Activated CD8-positive, alpha-beta memory T cell treated with anti-CD3 and anti-CD28 coated beads for 24 hours (primary cell): ENCODE results near the gene GAB2.
"Not testable (repeated sequence)": the region's sequence is repeated elsewhere in the genome, so short reads cannot be mapped to it uniquely, and the experiment has no call there.

Experiments used
- DNase-seq: peaks from one replicate; pipeline ENCODE4 v3.0.0-alpha.2; 2020

GAB2 gene

DNA sequence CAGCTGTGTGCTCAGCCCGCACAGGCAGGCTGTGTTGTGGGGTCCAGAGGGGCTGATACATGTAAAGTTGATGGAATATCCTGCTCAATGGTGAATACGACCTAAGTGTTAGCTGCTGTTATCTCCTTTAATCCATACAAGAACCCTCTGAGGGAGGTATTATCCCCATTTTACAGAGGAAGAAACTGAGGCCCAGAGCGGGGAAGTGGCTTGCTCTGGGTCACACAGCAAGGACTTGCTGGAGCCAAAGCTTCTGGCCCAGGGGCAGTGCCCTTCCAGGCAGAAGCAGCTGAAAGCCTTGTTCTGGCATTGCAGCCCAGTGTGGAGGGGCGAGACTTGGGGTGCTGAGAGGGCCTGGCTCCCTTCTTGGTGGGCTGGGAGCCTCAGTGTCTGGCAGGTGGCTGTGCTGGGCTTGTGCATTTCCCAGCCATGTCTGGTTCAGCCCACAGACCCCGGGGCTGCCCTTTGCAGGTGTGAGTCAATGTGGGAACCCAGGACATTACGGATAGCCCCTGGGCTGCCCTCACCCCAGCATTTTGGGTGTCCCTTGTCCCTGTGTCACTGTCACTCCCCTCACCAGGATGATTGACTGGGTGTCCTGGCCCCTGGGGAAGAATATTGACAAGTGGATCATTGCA, 218.5 kb downstream of the GAB2 start:
- DNase-seq = no peak

DNA sequence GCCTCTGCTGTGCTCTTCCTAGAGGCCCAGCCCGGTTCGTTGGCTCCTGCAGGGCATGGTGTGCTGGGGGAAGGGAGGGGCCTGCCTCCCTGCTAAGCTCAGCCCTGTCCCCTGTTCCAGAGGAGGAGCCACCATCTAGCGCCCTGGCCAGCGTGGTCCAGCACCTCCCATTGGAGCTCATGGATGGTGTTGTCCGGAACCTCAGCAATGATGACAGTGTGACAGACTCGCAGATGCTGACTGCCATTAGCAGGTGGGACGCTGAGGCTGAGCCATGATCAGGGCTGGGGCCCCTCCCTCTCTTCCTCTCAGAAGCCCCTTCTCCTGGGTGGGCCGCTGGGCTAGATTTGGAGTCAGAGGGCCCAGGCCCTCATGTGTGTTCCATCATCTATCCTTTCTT, 219.8 kb downstream of the GAB2 start:
- DNase-seq = no peak

DNA sequence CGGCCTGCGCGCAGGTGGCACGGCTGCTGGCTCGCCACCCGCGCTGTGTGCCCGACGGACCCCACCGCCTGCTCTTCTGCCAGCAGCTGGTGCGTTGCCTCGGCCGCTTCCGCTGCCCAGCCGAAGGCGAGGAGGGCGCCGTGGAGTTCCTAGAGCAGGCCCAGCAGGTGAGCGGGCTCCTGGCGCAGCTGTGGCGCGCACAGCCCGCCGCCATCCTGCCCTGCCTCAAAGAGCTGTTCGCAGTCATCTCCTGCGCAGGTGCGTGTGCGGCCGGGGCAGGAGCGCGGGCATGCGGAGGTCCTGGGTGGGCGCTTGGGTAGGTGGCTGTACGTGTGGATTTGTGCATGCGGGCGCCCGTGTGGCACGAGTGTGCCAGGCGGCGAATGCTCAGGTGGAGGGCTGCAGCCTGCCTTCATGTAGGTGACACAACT, 220.9 kb downstream of the GAB2 start:
- no peak for DNase-seq

DNA sequence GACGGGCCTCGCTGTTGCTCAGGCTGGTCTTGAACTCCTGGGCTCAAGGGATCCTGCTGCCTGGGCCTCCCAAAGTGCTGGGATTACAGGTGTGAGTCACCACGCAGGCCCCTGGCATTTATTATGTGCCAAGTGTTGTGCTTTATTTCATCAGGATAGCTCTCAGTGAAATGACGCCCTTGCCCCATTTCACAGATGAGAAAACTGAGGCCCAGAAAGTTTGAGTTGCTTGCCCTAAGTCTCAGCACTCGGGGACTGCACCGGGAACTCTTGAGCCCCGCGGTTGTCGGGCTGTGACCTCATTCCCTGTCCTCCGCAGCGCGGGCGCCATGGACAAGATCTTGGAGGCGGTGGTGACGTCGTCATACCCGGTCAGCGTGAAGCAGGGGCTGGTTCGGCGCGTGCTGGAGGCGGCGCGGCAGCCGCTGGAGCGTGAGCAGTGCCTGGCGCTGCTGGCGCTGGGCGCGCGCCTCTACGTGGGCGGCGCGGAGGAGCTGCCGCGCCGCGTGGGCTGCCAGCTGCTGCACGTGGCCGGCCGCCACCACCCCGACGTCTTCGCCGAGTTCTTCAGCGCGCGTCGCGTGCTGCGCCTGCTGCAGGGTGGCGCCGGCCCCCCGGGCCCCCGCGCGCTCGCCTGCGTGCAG, 221.6 kb downstream of the GAB2 start:
- DNase-seq = no peak

DNA sequence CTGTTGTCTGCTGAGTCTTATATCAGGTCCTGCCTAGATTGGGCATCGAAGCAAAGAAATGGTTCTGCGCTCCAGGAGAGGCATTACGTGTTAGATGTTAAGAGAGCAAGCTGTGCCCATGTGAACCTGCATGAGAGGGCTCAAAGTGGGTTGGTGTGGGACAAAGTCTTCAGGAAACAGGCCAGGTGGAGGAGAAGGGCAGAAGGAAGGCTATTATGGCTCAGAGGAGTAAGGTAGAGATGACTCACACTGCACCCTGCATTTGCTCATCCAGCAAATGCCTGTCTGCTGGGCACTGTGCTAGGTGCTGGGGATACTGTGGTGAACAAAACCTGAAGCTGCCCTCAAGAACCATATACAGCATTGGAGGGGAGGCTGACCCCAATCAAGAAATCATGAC, 223.1 kb downstream of the GAB2 start:
- no peak for DNase-seq

DNA sequence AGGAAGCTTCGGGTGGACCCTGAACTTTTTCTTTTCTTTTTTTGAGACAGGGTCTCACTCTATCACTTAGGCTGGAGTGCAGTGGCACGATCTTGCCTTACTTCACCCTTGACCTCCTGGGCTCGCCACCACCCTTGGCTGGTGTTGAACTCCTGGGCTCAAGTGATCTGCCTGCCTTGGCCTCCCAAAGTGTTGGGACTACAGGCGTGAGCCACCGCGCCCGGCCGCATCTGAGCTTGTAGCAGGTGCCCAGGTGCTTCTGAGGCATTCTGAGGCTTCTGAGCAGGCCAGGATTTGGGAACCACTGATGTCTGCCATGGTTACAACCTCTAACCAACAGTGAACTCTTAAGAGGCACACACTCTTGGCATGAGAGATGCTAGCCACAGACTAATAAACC, 223.8 kb downstream of the GAB2 start:
- DNase-seq = no peak

DNA sequence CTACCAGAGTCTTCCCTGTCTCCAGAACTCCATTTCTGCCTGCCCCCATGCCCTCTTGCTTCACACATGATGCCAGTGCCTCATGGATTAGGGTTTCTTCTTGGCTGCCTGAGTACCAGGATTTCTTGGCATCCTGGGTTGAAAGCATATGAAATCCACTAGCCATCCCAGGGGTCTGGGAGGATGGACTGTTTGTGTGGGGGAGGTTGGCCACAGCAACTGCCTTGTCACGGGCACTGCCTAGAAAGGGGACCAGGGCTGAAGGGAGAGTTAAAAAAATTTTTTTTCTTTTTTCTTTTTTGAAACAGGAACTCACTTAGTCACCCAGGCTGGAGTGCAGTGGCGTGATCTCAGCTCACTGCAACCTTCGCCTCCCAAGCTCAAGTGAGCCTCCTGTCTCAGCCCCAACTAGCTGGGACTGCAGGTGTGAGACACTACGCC, 224.7 kb downstream of the GAB2 start:
- DNase-seq = no peak

DNA sequence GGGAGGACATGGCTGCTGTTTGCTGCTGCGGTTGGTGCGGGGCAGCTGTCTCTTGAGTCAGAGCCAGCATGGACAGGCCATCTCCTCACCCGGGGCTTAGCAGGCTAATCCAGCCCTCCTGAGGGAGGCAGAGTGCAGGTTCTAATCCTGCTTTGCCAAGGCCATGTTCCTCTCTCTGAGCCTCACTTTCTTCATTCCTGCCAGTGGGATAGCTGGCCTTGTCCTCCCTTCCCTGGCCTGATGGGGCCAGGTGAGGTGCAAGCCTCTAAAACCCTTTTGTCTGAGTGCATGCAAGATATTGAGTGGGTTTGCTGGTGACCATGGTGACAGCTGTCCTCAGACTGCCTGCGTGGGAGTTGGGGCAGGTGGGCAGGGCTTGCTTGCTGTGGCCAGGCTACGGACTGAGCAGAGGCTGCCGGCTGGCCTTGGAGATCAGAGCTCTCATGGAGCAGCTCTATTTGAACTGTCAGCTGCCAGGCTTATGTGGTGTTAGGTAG, 225.3 kb downstream of the GAB2 start:
- no peak for DNase-seq

DNA sequence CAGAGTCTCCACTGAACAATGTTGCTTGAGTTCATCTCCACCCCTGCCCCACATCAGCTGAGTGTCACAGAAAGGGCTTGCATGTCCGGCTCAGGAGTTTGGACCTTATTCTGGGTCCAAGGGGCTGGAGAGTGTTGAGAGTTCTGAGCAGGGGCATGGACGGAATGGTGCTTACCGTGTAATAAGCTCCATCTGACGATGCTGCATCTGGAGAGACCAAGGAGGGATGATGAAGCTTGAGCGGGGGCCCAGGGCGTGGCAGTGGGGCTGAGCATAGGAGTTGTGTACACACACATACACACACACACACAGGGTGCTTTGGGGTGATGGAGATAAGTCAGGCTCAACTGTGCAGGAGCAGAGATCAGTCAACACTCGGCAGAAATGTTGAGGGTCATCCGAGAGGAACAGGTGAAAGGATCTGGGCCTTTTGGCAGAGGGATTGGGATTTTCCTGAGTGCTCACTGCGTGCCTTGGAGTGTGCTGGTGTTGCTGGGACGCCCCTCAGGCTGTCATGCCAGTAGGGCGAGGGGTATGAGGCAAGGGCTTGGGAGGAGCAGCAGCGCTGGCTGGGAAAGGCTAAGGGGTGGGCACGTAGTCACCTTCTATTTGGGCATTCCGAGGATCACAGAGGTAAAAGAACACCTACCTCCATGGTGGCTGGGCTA, 226.6 kb downstream of the GAB2 start:
- no peak for DNase-seq

DNA sequence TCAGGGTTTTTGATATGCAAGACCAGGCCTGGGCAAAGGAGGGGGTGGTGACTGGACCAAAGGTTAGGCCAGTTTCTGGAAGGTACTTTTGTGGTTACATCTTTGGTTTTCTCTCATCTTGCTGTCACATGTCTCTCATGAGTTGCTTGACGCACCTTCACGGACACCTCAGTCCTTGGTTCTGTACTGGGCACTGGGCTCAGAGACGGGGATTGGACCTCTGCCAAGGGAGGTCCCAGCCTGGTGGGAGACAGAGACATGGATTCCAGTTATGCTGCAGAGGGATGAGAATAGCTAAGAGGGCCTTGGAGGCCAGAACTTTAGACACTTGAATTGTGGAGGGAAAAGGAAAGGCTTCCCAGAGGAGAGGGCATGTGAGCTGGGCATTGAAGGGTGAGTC, 227.2 kb downstream of the GAB2 start:
- no peak for DNase-seq

DNA sequence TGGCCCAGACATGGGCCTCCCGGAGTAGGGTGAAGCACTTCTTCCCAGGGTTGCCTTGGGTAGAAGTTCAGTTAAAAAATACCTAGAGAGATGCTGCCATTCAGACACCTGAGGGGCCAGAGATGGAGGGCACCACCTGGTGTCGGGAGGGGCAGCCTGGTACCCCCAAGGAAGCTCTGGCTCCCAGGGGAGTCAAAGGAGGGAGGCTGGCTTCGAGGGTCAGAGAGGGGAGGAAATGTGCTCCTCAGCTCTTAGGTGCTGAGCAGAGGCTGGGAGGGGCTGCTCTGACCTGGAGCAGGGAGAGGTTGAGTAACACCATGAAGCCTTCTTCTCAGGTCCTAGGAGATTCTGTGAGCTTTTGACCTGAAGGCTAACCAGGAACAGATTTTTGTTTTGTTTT, 227.8 kb downstream of the GAB2 start:
- no peak for DNase-seq

DNA sequence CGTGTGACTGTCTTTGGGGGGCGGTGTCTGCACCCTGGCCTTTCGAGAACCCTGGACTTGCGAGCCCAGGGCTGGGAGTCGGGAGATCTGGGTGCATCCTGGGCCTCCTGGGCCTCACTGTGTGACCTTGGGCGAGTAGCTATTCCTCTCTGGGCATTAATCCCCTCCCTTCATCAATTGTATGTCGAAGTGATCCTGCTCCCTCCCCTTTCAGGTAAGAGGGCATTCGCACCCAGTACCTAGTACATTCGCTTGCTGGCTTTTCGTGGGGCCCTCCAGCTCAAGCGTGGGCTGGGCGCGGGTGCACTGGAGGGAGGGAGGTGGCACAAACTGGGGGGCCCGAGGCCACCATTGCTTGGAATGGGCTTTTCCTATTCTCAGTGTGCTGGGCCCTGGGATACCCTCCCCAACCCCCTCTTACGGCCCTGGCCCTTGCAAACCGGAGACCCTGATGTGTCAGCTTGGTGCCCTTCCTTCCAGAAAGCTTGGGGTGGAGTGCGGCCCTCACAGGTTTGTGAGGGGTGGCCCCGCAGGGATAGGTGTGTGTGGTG, 228.4 kb downstream of the GAB2 start:
- no peak for DNase-seq

DNA sequence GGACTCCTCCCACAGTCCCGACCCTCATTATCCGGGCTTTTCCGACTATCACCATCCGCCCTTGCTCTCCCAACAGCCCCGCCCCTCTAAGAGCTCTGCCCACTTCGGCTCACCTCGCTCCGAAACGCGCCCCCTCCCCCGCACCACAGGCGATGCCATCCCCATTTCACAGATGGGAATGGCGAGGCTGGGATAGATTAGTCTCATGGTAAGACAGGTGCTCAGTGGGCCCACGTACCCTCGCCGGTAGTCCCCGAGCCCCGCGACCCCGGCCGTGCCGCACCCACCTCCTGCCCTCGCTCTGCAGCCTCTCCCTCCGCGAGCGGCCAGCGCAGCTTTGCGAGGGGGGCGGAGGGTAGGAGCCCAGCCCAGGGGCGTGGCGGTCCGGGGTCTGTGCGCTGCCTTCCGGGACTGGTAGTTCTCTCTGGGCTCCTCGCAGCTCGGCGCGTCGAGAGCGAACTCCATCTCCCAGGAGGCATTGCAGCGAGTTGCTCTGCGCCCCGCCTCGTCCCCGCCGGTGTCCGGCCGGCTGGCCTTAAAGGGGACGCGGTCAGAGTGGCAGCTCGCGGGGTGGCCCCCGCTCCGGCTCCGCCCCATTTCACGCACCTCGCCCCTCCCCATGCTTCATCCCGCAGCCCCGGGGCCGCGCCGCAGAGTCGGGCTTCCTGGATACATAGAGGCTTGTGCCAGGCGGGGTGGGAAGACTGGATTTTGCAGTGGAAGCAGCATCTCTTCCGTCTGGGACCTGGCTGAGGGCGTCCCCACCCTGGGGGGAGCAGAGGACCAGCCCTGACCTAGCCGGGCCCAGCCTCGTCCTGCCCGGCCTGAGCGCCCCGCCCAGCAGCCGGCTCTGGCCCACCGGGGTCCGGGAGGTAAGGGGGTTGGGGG, 229.1 kb downstream of the GAB2 start, which contains the start of the genes KCTD21 and USP35:
Gene KCTD21 (minus strand): TSS at position 341 of the 888 bp plus-strand sequence. CDS start 14,072 bp downstream, outside the sequence.
Gene USP35 (plus strand): TSS at position 634 of the 888 bp plus-strand sequence. CDS start 7,327 bp downstream, outside the sequence.
- DNase-seq = peak; percentile 95

DNA sequence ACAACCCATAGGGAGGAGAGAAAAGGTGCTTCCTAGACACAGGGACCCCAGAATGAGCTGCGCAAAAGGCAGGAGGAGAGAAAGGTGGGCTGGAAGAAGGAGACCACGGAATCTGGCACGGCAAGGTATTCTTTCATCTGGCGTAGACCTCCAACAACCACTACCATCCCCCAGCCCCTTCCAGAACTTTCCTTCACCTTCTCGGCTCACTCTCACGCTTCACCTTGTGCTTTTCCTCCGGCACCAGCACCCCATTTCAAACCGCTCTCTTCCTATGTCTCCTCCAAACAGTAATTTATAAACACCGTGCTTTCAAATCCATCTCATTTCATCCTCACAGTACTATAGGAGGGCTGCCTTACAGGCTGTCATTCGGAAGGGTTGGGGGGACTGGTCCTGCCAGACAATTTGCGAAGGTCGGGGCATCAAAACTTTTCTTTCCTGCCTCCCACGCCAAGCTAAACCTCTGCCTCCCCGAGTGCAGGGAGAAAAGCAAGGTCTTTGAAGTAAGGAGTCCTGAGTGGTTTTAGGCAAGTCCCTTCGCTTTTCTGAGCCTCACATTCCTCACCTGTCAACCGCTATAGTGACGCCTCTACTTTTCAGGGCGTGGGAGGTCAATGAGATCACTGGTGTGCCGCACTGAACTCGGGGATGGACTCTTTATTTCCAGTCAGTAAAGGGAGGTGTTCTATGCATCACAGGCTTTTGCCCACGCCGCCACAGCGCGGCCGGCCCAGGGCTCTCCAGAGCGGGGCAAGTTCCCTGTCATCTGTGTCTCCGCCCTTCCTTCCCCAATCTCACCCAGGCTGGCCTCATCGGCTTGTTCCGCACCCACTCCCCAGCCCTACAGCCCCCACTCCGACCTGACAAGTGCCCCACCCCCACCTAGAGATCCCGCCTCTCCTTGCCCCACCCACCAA, 230.0 kb downstream of the GAB2 start:
- peak; percentile 91 for DNase-seq

DNA sequence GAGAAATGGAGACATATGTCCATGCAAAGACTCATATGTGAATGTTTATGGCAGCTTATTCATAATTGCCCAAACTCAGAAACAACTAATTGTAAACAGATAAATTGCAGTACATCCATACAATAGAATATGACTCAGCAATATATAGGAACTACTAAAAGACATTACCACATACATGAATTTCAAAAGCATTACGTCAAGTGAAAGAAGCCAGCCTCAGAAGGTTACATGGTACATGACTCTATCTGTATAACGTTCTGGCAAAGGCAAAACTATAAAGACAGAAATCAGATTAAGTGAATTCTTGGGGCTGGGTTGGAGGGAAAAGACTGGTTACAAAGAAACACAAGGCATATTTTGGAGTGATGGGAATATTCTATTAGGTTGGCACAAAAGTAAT, 236.4 kb downstream of the GAB2 start:
- DNase-seq = no peak

DNA sequence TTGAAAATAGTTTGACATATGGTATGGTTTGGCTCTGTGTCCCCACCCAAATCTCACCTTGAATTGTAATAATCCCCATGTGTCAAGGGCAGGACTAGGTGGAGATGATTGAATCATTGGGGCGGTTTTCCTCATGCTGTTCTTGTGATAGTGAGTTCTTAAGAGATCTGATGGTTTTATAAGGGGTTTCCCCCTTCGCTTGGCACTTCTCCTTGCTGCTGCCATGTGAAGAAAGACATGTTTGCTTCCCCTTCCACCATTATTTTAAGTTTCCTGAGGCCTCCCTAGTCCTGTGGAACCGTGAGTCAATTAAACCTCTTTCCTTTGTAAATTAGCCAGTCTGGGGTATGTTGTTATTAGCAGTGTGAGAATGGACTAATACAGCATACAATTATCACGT, 236.9 kb downstream of the GAB2 start:
- no peak for DNase-seq

DNA sequence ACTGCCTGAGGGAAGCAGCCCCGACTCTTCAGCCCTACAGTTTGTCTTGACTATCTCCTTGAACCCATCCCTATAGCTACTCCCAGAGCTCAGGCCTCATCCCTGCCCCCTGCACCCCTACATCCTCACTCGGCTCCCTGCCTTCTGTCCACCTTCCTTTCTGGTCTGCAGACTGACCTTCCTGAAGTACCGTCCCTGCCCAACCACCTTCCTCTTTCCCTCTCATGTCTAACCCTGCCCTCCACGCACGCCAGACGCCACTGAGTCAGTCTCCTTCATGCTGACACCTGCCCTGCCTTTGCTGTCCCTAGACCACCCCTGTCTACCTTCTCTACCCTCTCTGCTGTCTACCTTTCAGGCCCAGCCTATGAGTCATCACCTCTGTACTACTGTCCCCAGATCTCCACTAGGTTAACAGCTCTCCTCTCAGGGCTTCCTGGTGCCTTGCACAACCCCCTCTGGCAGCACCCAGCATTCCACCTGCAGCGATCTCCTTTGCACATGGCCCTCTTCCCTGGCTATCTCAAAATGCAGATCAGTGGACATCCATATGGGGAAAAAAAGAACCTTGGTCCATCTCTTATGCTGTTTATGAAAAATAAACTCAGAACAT, 238.1 kb downstream of the GAB2 start:
- no peak for DNase-seq

DNA sequence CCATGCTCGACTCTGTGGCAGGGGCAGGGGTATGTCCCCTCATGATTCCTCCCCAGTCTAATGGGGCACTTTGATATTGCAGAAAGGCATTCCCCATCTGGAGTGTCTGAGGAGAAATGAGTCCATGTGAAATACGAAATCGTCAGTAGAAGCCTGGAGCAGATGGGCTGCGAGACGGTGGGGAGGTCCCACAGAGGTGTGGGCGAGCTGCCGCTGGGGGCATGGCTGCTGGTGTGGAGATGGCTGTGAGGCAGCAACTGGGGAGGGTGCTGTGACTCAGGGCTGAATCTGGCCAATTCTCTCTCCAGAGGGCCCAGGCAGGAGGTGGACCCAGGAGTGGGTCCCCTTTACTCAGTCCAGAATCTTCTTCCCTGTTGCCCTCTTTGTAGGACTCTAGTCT, 240.4 kb downstream of the GAB2 start:
- no peak for DNase-seq

DNA sequence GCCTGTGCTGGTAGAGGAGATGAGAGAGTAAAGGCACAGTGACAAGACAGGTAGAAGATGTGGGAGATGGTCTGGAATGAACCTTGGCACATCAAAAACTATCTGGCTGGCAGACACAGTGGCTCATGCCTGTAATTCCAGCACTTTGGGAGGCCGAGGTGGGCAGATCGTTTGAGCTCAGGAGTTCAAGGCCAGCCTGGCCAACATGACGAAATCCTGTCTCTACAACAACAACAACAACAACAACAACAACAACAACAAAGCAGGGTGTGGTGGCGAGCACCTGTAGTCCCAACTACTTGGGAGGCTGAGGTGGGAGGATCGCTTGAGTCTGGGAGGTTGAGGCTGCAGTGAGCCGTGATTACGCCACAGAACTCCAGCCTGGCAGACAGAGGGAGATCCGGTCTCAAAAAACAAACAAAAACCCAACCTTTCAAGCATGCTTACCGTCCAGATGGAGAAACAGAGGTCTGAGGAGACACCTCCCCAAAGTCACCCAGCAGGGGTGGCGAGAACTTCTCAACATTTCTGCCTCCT, 240.9 kb downstream of the GAB2 start:
- DNase-seq = no peak

DNA sequence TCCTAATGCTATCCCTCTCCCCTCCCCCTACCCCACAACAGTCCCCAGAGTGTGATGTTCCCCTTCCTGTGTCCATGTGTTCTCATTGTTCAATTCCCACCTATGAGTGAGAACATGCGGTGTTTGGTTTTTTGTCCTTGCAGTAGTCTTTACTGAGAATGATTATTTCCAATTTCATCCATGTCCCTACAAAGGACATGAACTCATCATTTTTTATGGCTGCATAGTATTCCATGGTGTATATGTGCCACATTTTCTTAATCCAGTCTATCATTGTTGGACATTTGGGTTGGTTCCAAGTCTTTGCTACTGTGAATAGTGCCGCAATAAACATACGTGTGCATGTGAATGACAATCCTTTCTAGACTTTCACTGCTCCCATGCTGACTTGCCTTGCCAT, 241.8 kb downstream of the GAB2 start:
- not testable (repeated sequence) for DNase-seq

DNA sequence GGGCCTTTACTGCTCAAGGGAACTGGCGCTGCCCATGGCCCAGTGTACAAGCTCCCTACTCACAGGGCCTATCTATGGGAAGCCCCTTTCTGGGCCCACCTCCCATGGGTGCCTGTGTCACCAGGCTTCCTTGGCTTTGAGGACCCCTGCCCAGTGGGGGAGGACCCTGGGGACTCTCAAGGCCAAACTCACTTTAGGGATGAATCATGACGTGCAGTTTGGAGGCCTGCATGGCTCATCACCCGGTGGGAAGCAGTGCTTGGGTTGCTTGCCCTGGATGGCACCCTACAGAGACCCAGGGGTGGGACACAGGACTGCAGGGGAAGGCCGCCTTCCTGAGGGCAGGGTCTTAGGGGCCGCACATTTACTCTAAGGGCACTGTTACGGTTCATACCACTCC, 245.7 kb downstream of the GAB2 start:
- no peak for DNase-seq
